Measurements from ENCODE around the gene TPSAB1. TPM values are rescaled to one million over a fixed set of nuclear protein-coding genes. Genes with fewer than 3 reads are reported as not detected.

Gene TPSAB1
- total RNA-seq, 1 donor from 2014 or later = not detected

DNA sequence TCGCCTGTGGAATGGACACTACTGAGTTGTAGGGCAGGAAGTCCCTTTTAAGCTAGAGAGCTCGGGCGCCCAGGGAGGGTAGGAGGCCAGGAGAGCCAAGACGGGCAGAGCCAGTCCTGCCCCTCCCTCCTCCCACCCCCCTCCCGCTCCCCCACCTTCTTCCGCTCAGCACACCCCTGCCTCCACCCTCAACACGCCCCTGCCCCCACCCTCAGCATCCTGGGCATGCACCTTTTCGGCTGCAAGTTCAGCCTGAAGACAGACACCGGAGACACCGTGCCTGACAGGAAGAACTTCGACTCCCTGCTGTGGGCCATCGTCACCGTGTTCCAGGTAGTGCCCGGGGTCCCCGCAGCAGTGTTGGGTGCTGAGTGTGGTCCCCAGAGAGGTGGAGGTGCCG is 33.7 kb upstream of the TPSAB1 start:
- Histone ChIP-seq H3K4me1 (ENCODE audit: insufficient read depth, low read length) (no peaks in the 10 kb centered on the region), H3K9ac (ENCODE audit: low read length) (no peak overlapping the region), H4K20me1 (ENCODE audit: insufficient read depth, low read length) (no peaks in the 10 kb centered on the region), H3K36me3 (ENCODE audit: insufficient read depth, low read length) (no peaks in the 10 kb centered on the region), H3K79me2 (ENCODE audit: insufficient read depth, low read length) (no peaks in the 10 kb centered on the region), H3K4me2 (ENCODE audit: low read length) (no peak overlapping the region), H2AFZ (ENCODE audit: low read depth, low read length) (no peak overlapping the region), H3K27ac (ENCODE audit: low read depth, low read length) (no peak overlapping the region), H3K27me3 (ENCODE audit: insufficient read depth, low read length) (no peaks in the 10 kb centered on the region), H3K4me3 (ENCODE audit: insufficient read depth, low read depth, low read length) (no peak overlapping the region), H3K9me3 (ENCODE audit: insufficient read depth, low read depth, low read length) (no peaks in the 10 kb centered on the region)
- Mint-ChIP-seq H3K27ac (ENCODE audit: unreplicated experiment) (no peak overlapping the region), H3K9me3 (ENCODE audit: unreplicated experiment) (no peaks in the 10 kb centered on the region), H3K4me1 (ENCODE audit: low read depth, unreplicated experiment) (no peaks in the 10 kb centered on the region), H3K27me3 (ENCODE audit: low read depth, unreplicated experiment) (peaks cover 5% of the 10 kb centered on the region), H3K36me3 (ENCODE audit: low read depth, unreplicated experiment) (peaks cover 8% of the 10 kb centered on the region), H3K4me3 (ENCODE audit: unreplicated experiment) (no peak overlapping the region)
- no peak for DNase-seq (ENCODE audit: low read depth)
- TF ChIP-seq, protein P1, sequence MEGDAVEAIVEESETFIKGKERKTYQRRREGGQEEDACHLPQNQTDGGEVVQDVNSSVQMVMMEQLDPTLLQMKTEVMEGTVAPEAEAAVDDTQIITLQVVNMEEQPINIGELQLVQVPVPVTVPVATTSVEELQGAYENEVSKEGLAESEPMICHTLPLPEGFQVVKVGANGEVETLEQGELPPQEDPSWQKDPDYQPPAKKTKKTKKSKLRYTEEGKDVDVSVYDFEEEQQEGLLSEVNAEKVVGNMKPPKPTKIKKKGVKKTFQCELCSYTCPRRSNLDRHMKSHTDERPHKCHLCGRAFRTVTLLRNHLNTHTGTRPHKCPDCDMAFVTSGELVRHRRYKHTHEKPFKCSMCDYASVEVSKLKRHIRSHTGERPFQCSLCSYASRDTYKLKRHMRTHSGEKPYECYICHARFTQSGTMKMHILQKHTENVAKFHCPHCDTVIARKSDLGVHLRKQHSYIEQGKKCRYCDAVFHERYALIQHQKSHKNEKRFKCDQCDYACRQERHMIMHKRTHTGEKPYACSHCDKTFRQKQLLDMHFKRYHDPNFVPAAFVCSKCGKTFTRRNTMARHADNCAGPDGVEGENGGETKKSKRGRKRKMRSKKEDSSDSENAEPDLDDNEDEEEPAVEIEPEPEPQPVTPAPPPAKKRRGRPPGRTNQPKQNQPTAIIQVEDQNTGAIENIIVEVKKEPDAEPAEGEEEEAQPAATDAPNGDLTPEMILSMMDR (IDR thresholded peaks at IDR 0.05; ENCODE audit: insufficient read depth, low read depth, low read length) = no peak
- TF ChIP-seq EZH2 (IDR thresholded peaks at IDR 0.05; ENCODE audit: insufficient read depth, low read length) = no peak
- no peak for FAIRE-seq

DNA sequence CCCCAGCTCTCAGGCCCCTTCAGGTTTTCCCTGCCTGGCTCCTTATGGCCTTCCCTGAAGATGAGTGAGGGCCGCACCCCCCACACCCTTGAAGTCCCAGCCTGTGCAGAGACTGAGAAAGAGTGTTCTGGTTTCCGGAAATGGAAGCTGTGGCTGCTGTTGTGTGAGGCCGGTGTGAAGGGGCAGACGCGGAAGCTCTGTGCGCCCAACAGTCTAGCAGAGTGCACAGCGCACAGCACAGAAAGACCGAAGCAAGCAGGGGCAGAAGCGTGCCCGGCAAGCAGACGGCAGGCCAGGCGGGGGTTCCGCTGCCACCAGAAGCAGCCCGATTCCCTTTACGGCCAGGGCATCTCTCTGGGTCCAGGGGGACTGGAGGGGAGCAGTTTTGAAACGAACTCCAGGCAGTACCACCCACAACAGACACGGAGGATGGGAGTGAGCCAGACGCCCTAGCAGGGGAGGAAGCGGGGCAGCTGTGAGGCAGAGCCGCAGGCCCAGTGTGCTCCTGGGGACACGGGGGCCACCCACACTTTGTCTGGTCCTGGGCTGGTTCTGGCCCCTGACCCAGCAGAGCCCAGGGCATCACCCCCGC is 32.2 kb upstream of the TPSAB1 start:
- no peak for DNase-seq (ENCODE audit: low read depth)
- TF ChIP-seq, protein P1 (IDR thresholded peaks at IDR 0.05; ENCODE audit: insufficient read depth, low read depth, low read length) = no peak
- no peak for TF ChIP-seq EZH2 (IDR thresholded peaks at IDR 0.05; ENCODE audit: insufficient read depth, low read length)
- Histone ChIP-seq H3K4me3 (ENCODE audit: insufficient read depth, low read depth, low read length) (no peak overlapping the region), H3K36me3 (ENCODE audit: insufficient read depth, low read length) (no peaks in the 10 kb centered on the region), H2AFZ (ENCODE audit: low read depth, low read length) (no peak overlapping the region), H3K4me2 (ENCODE audit: low read length) (no peak overlapping the region), H3K27me3 (ENCODE audit: insufficient read depth, low read length) (no peaks in the 10 kb centered on the region), H3K9me3 (ENCODE audit: insufficient read depth, low read depth, low read length) (no peaks in the 10 kb centered on the region), H3K4me1 (ENCODE audit: insufficient read depth, low read length) (no peaks in the 10 kb centered on the region), H4K20me1 (ENCODE audit: insufficient read depth, low read length) (no peaks in the 10 kb centered on the region), H3K27ac (ENCODE audit: low read depth, low read length) (no peak overlapping the region), H3K79me2 (ENCODE audit: insufficient read depth, low read length) (no peaks in the 10 kb centered on the region), H3K9ac (ENCODE audit: low read length) (no peak overlapping the region)
- Mint-ChIP-seq H3K27me3 (ENCODE audit: low read depth, unreplicated experiment) (peaks cover 5% of the 10 kb centered on the region), H3K27ac (ENCODE audit: unreplicated experiment) (no peak overlapping the region), H3K4me1 (ENCODE audit: low read depth, unreplicated experiment) (no peaks in the 10 kb centered on the region), H3K4me3 (ENCODE audit: unreplicated experiment) (no peak overlapping the region), H3K36me3 (ENCODE audit: low read depth, unreplicated experiment) (peaks cover 8% of the 10 kb centered on the region), H3K9me3 (ENCODE audit: unreplicated experiment) (no peaks in the 10 kb centered on the region)
- FAIRE-seq = no peak

DNA sequence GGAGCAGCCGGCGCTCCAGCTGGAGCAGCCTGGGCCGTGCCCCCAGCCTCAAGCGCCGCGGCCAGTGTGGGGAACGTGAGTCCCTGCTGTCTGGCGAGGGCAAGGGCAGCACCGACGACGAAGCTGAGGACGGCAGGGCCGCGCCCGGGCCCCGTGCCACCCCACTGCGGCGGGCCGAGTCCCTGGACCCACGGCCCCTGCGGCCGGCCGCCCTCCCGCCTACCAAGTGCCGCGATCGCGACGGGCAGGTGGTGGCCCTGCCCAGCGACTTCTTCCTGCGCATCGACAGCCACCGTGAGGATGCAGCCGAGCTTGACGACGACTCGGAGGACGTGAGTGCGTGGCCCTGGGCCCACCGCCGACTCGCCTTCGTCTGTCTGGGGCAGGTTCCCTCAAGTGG is 31.4 kb upstream of the TPSAB1 start:
- no peaks in the 10 kb centered on the region for H3K9me3 Mint-ChIP-seq (ENCODE audit: unreplicated experiment)
- H3K36me3 Mint-ChIP-seq (ENCODE audit: low read depth, unreplicated experiment) = peaks cover 10% of the 10 kb centered on the region
- no peaks in the 10 kb centered on the region for H3K9me3 ChIP-seq (ENCODE audit: insufficient read depth, low read depth, low read length)
- no peaks in the 10 kb centered on the region for H3K36me3 ChIP-seq (ENCODE audit: insufficient read depth, low read length)
- peaks cover 5% of the 10 kb centered on the region for H3K27me3 Mint-ChIP-seq (ENCODE audit: low read depth, unreplicated experiment)
- no peak overlapping the region for H3K4me3 ChIP-seq (ENCODE audit: insufficient read depth, low read depth, low read length)
- H3K27me3 ChIP-seq (ENCODE audit: insufficient read depth, low read length) = no peaks in the 10 kb centered on the region
- H2AFZ ChIP-seq (ENCODE audit: low read depth, low read length) = no peak overlapping the region
- H3K9ac ChIP-seq (ENCODE audit: low read length) = no peak overlapping the region
- no peaks in the 10 kb centered on the region for H4K20me1 ChIP-seq (ENCODE audit: insufficient read depth, low read length)
- no peak overlapping the region for H3K27ac ChIP-seq (ENCODE audit: low read depth, low read length)
- H3K4me1 Mint-ChIP-seq (ENCODE audit: low read depth, unreplicated experiment) = no peaks in the 10 kb centered on the region
- no peak overlapping the region for H3K4me2 ChIP-seq (ENCODE audit: low read length)
- no peak overlapping the region for H3K27ac Mint-ChIP-seq (ENCODE audit: unreplicated experiment)
- FAIRE-seq = no peak
- no peak for DNase-seq (ENCODE audit: low read depth)
- no peaks in the 10 kb centered on the region for H3K4me1 ChIP-seq (ENCODE audit: insufficient read depth, low read length)
- no peak overlapping the region for H3K4me3 Mint-ChIP-seq (ENCODE audit: unreplicated experiment)
- H3K79me2 ChIP-seq (ENCODE audit: insufficient read depth, low read length) = no peaks in the 10 kb centered on the region
- TF ChIP-seq EZH2 (IDR thresholded peaks at IDR 0.05; ENCODE audit: insufficient read depth, low read length) = no peak
- TF ChIP-seq, protein P1 (IDR thresholded peaks at IDR 0.05; ENCODE audit: insufficient read depth, low read depth, low read length) = no peak
